Spleen (tissue), 11 donors: ENCODE data around the gene AHI1. TPM values are rescaled to one million over a fixed set of nuclear protein-coding genes. Genes with fewer than 3 reads are reported as not detected.

Experiments
- DNase-seq: peaks from one replicate; pipeline ENCODE4 v3.0.0-alpha.2; 2020
- H3K27ac ChIP-seq, 8 donors: fragments of 200-600 bp; sonication (generic) in 7 of 8; 1 replicate in 4 of 8; 2 replicates in 4 of 8; pipeline versions ENCODE4 v1.5.0 to v1.8.0; 2016 to 2021; ENCODE audit warnings: inconsistent platforms in 4 of 8, mild to moderate bottlenecking in 4 of 8, moderate library complexity in 1 of 8
- H3K27me3 ChIP-seq, 7 donors: fragments of 200-600 bp; sonication (generic) in 6 of 7; replicated peaks in 1 of 7; 1 replicate in 4 of 7; 2 replicates in 3 of 7; pipeline versions ENCODE4 v1.5.0 to v1.8.0; 2016 to 2021; ENCODE audit warnings: inconsistent platforms in 3 of 7, mild to moderate bottlenecking in 1 of 7
- H3K36me3 ChIP-seq, 6 donors: fragments of 200-600 bp; sonication (generic) in 5 of 6; 1 replicate in 4 of 6; 2 replicates in 2 of 6; pipeline versions ENCODE4 v1.5.0 to v1.8.0; 2016 to 2021; ENCODE audit warnings: inconsistent platforms in 2 of 6
- H3K4me1 ChIP-seq, 6 donors: fragments of 200-600 bp; sonication (generic) in 5 of 6; 1 replicate in 3 of 6; 2 replicates in 3 of 6; pipeline versions ENCODE4 v1.5.0 to v1.8.0; 2016 to 2021; ENCODE audit warnings: inconsistent platforms in 3 of 6
- H3K4me3 ChIP-seq, 8 donors: fragments of 200-600 bp; sonication (generic) in 7 of 8; 1 replicate in 4 of 8; 2 replicates in 4 of 8; pipeline versions ENCODE4 v1.5.0 to v1.8.0; 2016 to 2021; ENCODE audit warnings: inconsistent platforms in 4 of 8, mild to moderate bottlenecking in 4 of 8, moderate library complexity in 2 of 8
- H3K9me3 ChIP-seq, 8 donors: fragments of 200-600 bp; sonication (generic) in 7 of 8; 1 replicate in 4 of 8; 2 replicates in 4 of 8; pipeline versions ENCODE4 v1.5.0 to v1.8.0; 2016 to 2021; ENCODE audit warnings: inconsistent platforms in 4 of 8
- POLR2A ChIP-seq, 3 donors: fragments of 450-650 bp; IDR thresholded peaks; one replicate each; pipeline ENCODE4 v1.5.1; 2017; ENCODE audit warnings: antibody characterized with exemption in 3 of 3, mild to moderate bottlenecking in 1 of 3
- POLR2AphosphoS5 ChIP-seq, 3 donors: sonication (generic); formaldehyde crosslinking; IDR thresholded peaks; one replicate each; pipeline ENCODE4 v1.5.1; 2017; ENCODE audit warnings: antibody characterized with exemption in 3 of 3
- WGBS, 5 donors: extraction: QIAGEN DNeasy Blood & Tissue Kit in 3 of 5; methylation state at CpG; one replicate each; pipeline versions ENCODE4 v1.1.5 to v1.1.7; 2013 to 2018; 5-methylcytosine and 5-hydroxymethylcytosine counted together
- intact Hi-C: fragments of 100-400 bp; cut with DNase I; formaldehyde crosslinking; loops from one replicate; pipeline ENCODE4 v1.15.0; 2023; ENCODE audit warnings: low total_unique reads
- polyA plus RNA-seq, 3 donors: library from polyadenylated mRNA; stranded (reverse); fragments of 200-250 nt; gene quantifications; one replicate each; pipeline ENCODE4 v1.2.1, GENCODE V29; 2013
- total RNA-seq, 7 donors: library from RNA; depleted of rRNA in 3 of 7; stranded (reverse); fragments of >200 nt in 3 of 7; fragmentation: NEBNext Ultra II Directional in 4 of 7; extraction: Animal tissue kit (Norgen Biotek cat#: 25700) in 4 of 7; gene quantifications; one replicate each; pipeline versions ENCODE4 v1.1.0 to v1.2.1, GENCODE V29; 2016 to 2021
- TF ChIP-seq, protein P1 (sequence below), 11 experiments: fragments of 200-600 bp in 7 of 11; fragments of 450-650 bp in 4 of 11; sonication (generic) in 4 of 11; IDR thresholded peaks in 8 of 11; conservative IDR thresholded peaks in 3 of 11; 1 replicate in 7 of 11; 2 replicates in 4 of 11; pipeline versions ENCODE4 v1.4.0 to v1.8.0; 2016 to 2021; ENCODE audit warnings: antibody characterized with exemption in 11 of 11, inconsistent platforms in 4 of 11, mild to moderate bottlenecking in 1 of 11
- donor health status: healthy with polysubstance abuse.
- donor health status: DM: no; HTN: no; CAD: no; lungs with moderate emphysema.
- donor health status: DM: no; HTN: no; CAD: no.
- donor health status: Bipolar disorder and iron deficiency.
- donor health status: healthy.
- donor health status: DM: no; HTN: no; CAD: no.
- donor health status: DM: yes; HTN: yes; CAD: no.

AHI1 gene
- total and polyA plus RNA-seq, 10 donors, result 3.6 to 21.8 (median 16.9) TPM

DNA sequence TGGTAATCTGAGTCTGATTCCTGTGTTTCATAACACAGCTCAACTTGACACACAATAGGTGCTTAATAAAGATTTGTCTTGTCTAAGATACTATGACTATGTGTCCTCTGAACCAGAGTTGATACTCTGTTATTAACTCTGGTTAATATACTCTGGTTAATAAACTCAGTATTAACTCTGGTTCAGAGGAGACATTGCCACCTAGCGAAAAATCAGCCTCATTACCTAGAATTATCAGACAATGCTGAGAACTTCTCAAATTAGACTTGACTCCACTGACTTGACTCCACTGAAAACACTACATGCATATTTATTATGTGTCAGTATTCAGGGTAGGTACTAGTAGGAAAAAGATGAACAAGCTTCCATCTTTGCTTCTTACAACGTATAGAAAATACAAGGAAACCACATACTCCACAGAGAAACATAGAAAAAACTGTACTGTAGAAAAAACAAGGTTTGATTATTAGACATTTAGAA is 73.9 kb downstream of the AHI1 start:
- no peak overlapping the region for H3K27ac ChIP-seq
- 5 to 18% (median 9%) methylated on average over 2 of the region's 2 CpGs for WGBS, 5 donors
- intact Hi-C loops, result no loop called here

DNA sequence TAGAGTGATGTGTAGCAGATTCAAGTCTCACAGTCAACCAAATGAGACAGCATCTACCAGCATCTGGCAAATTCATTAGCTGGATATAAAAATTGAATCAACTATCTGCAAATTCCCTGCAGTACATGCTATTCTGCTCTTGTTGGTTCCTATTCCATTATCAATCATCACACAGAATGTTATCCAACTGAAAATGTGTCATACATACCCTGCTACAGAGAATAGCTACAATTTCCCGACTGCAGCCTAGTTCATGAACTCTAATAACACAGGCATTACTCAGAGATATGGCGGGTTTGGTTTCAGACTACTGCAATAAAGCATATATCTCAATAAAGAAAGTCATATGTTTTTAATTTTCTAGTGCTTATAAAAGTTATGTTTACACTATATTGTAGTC is 78.4 kb downstream of the AHI1 start:
- Histone ChIP-seq H3K27me3 (no peaks in the 10 kb centered on the region), H3K4me1 (peaks cover 0 to 8% (median 0%) of the 10 kb centered on the region in 6 donors), H3K9me3 (no peaks in the 10 kb centered on the region), H3K36me3 (no peaks in the 10 kb centered on the region), H3K27ac (no peak overlapping the region), H3K4me3 (no peak overlapping the region)
- TF ChIP-seq, protein P1, sequence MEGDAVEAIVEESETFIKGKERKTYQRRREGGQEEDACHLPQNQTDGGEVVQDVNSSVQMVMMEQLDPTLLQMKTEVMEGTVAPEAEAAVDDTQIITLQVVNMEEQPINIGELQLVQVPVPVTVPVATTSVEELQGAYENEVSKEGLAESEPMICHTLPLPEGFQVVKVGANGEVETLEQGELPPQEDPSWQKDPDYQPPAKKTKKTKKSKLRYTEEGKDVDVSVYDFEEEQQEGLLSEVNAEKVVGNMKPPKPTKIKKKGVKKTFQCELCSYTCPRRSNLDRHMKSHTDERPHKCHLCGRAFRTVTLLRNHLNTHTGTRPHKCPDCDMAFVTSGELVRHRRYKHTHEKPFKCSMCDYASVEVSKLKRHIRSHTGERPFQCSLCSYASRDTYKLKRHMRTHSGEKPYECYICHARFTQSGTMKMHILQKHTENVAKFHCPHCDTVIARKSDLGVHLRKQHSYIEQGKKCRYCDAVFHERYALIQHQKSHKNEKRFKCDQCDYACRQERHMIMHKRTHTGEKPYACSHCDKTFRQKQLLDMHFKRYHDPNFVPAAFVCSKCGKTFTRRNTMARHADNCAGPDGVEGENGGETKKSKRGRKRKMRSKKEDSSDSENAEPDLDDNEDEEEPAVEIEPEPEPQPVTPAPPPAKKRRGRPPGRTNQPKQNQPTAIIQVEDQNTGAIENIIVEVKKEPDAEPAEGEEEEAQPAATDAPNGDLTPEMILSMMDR (IDR thresholded peaks at IDR 0.05 in 8 of 11, conservative IDR thresholded peaks at IDR 0.05 in 3 of 11), result no peak
- TF ChIP-seq POLR2A (IDR thresholded peaks at IDR 0.05) (no peak), POLR2AphosphoS5 (IDR thresholded peaks at IDR 0.05) (no peak)
- intact Hi-C loops, result no loop called here
- DNase-seq, result no peak
- WGBS, 5 donors, result 86 to 94% (median 90%) methylated on average over 2 of the region's 2 CpGs

More for the DNA sequence above, 73.9 kb downstream of the AHI1 start:
- peaks cover 0 to 12% (median 3%) of the 10 kb centered on the region in 6 donors for H3K4me1 ChIP-seq
- no peak overlapping the region for H3K4me3 ChIP-seq
- TF ChIP-seq POLR2A (IDR thresholded peaks at IDR 0.05), result no peak
- TF ChIP-seq, protein P1 (IDR thresholded peaks at IDR 0.05 in 8 of 11, conservative IDR thresholded peaks at IDR 0.05 in 3 of 11), result peak in 10 of 11 experiments; percentile 11 to 67 (median 59)
- no peak for DNase-seq
- H3K9me3 ChIP-seq, result no peaks in the 10 kb centered on the region
- no peaks in the 10 kb centered on the region for H3K36me3 ChIP-seq
- H3K27me3 ChIP-seq, result no peaks in the 10 kb centered on the region

DNA sequence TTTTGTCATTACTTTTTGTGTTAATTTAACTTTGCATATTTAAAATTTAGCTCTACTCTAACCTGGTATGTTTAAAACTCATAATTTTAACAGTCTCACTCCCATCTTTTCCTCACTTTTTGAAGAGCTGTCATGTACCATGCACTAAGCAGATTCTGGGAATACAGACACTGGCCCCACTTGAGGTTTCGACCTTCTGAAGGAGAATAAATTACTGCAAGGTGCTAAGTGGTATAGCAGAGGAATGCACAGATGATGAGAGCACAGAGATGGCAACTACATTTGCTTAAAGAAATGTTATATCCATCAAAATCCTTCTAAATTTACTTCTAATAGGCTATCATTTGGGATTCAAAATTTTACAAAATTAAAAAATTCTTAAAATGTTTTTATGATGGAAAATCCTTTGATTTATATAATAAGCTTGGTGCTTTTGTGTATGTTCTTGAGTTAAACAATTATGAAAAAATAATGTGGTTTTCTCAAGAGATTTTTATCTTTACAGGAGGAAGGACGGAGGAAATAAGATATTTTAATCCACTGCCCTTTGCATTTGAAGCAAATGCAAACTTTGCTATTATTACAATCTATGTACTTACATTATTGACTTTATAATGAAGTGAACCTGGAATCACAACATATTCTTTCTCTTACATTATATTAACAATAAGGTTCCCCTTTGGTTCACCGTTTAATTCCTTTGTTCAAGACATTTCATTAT is 79.3 kb downstream of the AHI1 start:
- no peak for DNase-seq
- no peak for TF ChIP-seq POLR2A (IDR thresholded peaks at IDR 0.05)
- 59 to 74% (median 68%) methylated on average over 3 of the region's 3 CpGs for WGBS, 5 donors
- Histone ChIP-seq H3K27me3 (no peaks in the 10 kb centered on the region), H3K9me3 (no peaks in the 10 kb centered on the region), H3K36me3 (no peaks in the 10 kb centered on the region), H3K27ac (no peak overlapping the region), H3K4me1 (no peaks in the 10 kb centered on the region), H3K4me3 (no peak overlapping the region)
- intact Hi-C loops, result no loop called here

DNA sequence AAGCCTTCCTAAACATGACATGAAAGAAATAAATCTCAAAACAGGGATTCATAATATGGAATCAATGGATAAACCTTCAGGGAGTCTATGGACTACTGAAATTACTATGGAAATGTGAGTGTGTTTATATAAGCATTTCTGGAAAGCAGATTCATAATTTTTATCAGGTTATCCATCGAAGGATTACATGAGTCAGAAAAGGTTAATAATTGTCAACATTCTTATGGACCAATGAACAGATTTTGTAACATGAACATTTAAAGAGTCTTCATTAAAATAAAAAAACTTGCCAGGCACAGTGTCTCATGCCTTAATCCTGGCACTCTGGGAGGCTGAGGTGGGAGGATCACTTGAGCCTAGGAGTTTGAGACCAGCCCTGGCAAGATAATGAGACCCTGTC is 84.8 kb downstream of the AHI1 start:
- WGBS, 5 donors, result 89 to 98% (median 95%) methylated on average over 1 of the region's 1 CpG
- no peak for DNase-seq
- H3K9me3 ChIP-seq, result no peaks in the 10 kb centered on the region
- H3K4me1 ChIP-seq, result no peaks in the 10 kb centered on the region
- H3K36me3 ChIP-seq, result peaks cover 0 to 16% (median 8%) of the 10 kb centered on the region in 6 donors
- no peak overlapping the region for H3K27ac ChIP-seq
- TF ChIP-seq POLR2AphosphoS5 (IDR thresholded peaks at IDR 0.05), result no peak
- TF ChIP-seq, protein P1 (IDR thresholded peaks at IDR 0.05 in 8 of 11, conservative IDR thresholded peaks at IDR 0.05 in 3 of 11), result no peak
- TF ChIP-seq POLR2A (IDR thresholded peaks at IDR 0.05), result no peak
- no peaks in the 10 kb centered on the region for H3K27me3 ChIP-seq
- no peak overlapping the region for H3K4me3 ChIP-seq
- intact Hi-C loops, result no loop called here
